ENCODE data around the gene XXYLT1. TPM values are rescaled to one million over a fixed set of nuclear protein-coding genes. Genes with fewer than 3 reads are reported as not detected.

Gene XXYLT1
- total RNA-seq, 1 experiment from 2014 or later = 10.9 TPM

DNA sequence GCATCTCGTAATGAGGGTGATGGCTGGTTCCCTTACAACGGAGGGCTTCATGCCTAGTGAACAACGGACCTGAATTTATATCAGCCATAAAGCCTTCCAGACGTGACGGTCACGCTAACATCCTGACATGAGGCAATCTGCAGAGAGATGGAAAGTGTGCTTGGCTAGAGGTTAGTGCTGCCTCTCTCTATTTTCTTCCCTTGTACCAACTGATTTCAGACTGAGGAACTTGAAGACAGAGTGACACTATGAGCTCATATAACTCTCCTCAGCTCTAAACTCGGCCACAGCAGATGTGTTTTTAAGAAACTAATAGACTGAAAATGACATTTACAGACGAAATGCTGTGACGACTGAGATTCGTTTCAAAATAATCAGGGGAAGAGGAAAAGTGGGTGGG is 122.4 kb downstream of the XXYLT1 start:
- no peaks in the 10 kb centered on the region for H3K36me3 ChIP-seq (ENCODE audit: control insufficient read depth in 1 of 2, insufficient read depth in 2 of 2, low read length in 2 of 2)
- intact Hi-C loops (cut with micrococcal nuclease) = no loop called here

More for the DNA sequence above, 122.4 kb downstream of the XXYLT1 start:
- RAD21 ChIA-PET (ENCODE audit: low non-redundant PET in 1 of 2, low total read pairs in 2 of 2, uncharacterized antibody in 2 of 2, unreplicated experiment in 2 of 2) = no interaction called here
- Histone ChIP-seq H3K4me1 (ENCODE audit: control insufficient read depth in 1 of 2, insufficient read depth in 2 of 2, low read length in 2 of 2) (peaks cover 7 to 17% of the 10 kb centered on the region in 2 experiments), H4K20me1 (ENCODE audit: insufficient read depth) (no peaks in the 10 kb centered on the region), H3K9ac (ENCODE audit: low read length) (no peak overlapping the region), H3K4me3 (replicated peaks in 1 of 2; ENCODE audit: low read depth in 1 of 2, low read length in 2 of 2) (no peak overlapping the region), H3K79me2 (ENCODE audit: insufficient read depth, low read length) (no peaks in the 10 kb centered on the region), H3K9me3 (ENCODE audit: control insufficient read depth in 1 of 2, insufficient read depth in 1 of 2, low read depth in 1 of 2, low read length in 2 of 2) (no peaks in the 10 kb centered on the region), H2AFZ (ENCODE audit: low read depth, low read length, poor library complexity, severe bottlenecking) (no peak overlapping the region), H3K4me2 (ENCODE audit: low read length) (no peak overlapping the region), H3K9me2 (ENCODE audit: insufficient read depth) (no peaks in the 10 kb centered on the region), H3K27me3 (ENCODE audit: insufficient read depth, low read length) (no peaks in the 10 kb centered on the region), H3K27ac (ENCODE audit: low read depth, low read length) (no peak overlapping the region)
- no TSS peak for BruUV-seq (replicated peaks)
- POLR2A ChIA-PET = no interaction called here
- CTCF ChIA-PET = no interaction called here
- ATAC-seq (no peak), DNase-seq (ENCODE audit: low read depth, low spot score) (no peak)
- TF ChIP-seq RAD21 (IDR thresholded peaks at IDR 0.05; ENCODE audit: low read depth) (no peak), FOSL1 (IDR thresholded peaks at IDR 0.05; ENCODE audit: low read depth) (no peak), YY1 (IDR thresholded peaks at IDR 0.05; ENCODE audit: extremely low read depth, insufficient replicate concordance, low read depth, low read length) (no peak), ZNF274 (IDR thresholded peaks at IDR 0.05; ENCODE audit: low read depth, low read length) (no peak), POLR2A (IDR thresholded peaks at IDR 0.05; ENCODE audit: borderline replicate concordance, extremely low read depth, insufficient read depth, insufficient read length) (no peak), POLR2AphosphoS5 (IDR thresholded peaks at IDR 0.05; ENCODE audit: low read depth, low read length) (no peak), EZH2phosphoT487 (IDR thresholded peaks at IDR 0.05; ENCODE audit: borderline replicate concordance) (no peak), SRF (IDR thresholded peaks at IDR 0.05; ENCODE audit: low read depth) (no peak), TCF7L2 (IDR thresholded peaks at IDR 0.05; ENCODE audit: borderline replicate concordance, extremely low read depth, insufficient read depth, insufficient read length) (no peak)
- TF ChIP-seq, protein P1, sequence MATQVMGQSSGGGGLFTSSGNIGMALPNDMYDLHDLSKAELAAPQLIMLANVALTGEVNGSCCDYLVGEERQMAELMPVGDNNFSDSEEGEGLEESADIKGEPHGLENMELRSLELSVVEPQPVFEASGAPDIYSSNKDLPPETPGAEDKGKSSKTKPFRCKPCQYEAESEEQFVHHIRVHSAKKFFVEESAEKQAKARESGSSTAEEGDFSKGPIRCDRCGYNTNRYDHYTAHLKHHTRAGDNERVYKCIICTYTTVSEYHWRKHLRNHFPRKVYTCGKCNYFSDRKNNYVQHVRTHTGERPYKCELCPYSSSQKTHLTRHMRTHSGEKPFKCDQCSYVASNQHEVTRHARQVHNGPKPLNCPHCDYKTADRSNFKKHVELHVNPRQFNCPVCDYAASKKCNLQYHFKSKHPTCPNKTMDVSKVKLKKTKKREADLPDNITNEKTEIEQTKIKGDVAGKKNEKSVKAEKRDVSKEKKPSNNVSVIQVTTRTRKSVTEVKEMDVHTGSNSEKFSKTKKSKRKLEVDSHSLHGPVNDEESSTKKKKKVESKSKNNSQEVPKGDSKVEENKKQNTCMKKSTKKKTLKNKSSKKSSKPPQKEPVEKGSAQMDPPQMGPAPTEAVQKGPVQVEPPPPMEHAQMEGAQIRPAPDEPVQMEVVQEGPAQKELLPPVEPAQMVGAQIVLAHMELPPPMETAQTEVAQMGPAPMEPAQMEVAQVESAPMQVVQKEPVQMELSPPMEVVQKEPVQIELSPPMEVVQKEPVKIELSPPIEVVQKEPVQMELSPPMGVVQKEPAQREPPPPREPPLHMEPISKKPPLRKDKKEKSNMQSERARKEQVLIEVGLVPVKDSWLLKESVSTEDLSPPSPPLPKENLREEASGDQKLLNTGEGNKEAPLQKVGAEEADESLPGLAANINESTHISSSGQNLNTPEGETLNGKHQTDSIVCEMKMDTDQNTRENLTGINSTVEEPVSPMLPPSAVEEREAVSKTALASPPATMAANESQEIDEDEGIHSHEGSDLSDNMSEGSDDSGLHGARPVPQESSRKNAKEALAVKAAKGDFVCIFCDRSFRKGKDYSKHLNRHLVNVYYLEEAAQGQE (IDR thresholded peaks at IDR 0.05; ENCODE audit: low read depth) = no peak
- TF ChIP-seq, protein P2, sequence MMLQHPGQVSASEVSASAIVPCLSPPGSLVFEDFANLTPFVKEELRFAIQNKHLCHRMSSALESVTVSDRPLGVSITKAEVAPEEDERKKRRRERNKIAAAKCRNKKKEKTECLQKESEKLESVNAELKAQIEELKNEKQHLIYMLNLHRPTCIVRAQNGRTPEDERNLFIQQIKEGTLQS (IDR thresholded peaks at IDR 0.05) = no peak
- TF ChIP-seq, protein P3, sequence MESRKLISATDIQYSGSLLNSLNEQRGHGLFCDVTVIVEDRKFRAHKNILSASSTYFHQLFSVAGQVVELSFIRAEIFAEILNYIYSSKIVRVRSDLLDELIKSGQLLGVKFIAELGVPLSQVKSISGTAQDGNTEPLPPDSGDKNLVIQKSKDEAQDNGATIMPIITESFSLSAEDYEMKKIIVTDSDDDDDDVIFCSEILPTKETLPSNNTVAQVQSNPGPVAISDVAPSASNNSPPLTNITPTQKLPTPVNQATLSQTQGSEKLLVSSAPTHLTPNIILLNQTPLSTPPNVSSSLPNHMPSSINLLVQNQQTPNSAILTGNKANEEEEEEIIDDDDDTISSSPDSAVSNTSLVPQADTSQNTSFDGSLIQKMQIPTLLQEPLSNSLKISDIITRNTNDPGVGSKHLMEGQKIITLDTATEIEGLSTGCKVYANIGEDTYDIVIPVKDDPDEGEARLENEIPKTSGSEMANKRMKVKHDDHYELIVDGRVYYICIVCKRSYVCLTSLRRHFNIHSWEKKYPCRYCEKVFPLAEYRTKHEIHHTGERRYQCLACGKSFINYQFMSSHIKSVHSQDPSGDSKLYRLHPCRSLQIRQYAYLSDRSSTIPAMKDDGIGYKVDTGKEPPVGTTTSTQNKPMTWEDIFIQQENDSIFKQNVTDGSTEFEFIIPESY (IDR thresholded peaks at IDR 0.05; ENCODE audit: extremely low read depth, insufficient replicate concordance, low read length) = no peak
- TF ChIP-seq, protein P4, sequence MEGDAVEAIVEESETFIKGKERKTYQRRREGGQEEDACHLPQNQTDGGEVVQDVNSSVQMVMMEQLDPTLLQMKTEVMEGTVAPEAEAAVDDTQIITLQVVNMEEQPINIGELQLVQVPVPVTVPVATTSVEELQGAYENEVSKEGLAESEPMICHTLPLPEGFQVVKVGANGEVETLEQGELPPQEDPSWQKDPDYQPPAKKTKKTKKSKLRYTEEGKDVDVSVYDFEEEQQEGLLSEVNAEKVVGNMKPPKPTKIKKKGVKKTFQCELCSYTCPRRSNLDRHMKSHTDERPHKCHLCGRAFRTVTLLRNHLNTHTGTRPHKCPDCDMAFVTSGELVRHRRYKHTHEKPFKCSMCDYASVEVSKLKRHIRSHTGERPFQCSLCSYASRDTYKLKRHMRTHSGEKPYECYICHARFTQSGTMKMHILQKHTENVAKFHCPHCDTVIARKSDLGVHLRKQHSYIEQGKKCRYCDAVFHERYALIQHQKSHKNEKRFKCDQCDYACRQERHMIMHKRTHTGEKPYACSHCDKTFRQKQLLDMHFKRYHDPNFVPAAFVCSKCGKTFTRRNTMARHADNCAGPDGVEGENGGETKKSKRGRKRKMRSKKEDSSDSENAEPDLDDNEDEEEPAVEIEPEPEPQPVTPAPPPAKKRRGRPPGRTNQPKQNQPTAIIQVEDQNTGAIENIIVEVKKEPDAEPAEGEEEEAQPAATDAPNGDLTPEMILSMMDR (IDR thresholded peaks at IDR 0.05 in 2 of 3, conservative IDR thresholded peaks at IDR 0.05 in 1 of 3; ENCODE audit: borderline replicate concordance in 1 of 3, insufficient read depth in 1 of 3, low read depth in 2 of 3, low read length in 2 of 3) = no peak

Measured in HCT116 (cell line).